Vagina (tissue), 2 donors: ENCODE results near the gene ANO10. TPM values are rescaled to one million over a fixed set of nuclear protein-coding genes. Genes with fewer than 3 reads are reported as not detected.
"Not testable (repeated sequence)": the region's sequence is repeated elsewhere in the genome, so short reads cannot be mapped to it uniquely, and the experiment has no call there.

ENCODE experiments used
- DNase-seq, 2 donors: peaks; one replicate each; pipeline ENCODE4 v3.0.0-alpha.2; 2017; ENCODE audit errors: extremely low spot score in 2 of 2
- H3K27ac ChIP-seq: fragments of 200-600 bp; sonication (generic); one replicate; pipeline ENCODE4 v1.5.1; 2019
- H3K27me3 ChIP-seq: fragments of 200-600 bp; sonication (generic); one replicate; pipeline ENCODE4 v1.5.1; 2019
- H3K36me3 ChIP-seq, 2 donors: fragments of 200-600 bp; sonication (generic); one replicate each; pipeline ENCODE4 v1.5.1; 2017 to 2019
- H3K4me1 ChIP-seq: fragments of 200-600 bp; sonication (generic); one replicate; pipeline ENCODE4 v1.5.1; 2019
- H3K4me3 ChIP-seq, 2 donors: fragments of 200-600 bp; sonication (generic); 1 replicate in 1 of 2; 2 replicates in 1 of 2; pipeline ENCODE4 v1.5.1; 2016 to 2019
- H3K9me3 ChIP-seq: fragments of 200-600 bp; sonication (generic); one replicate; pipeline ENCODE4 v1.5.1; 2019
- CTCF ChIP-seq, 3 experiments: fragments of 450-650 bp in 2 of 3; fragments of 200-600 bp in 1 of 3; sonication (generic) in 1 of 3; IDR thresholded peaks; one replicate each; pipeline ENCODE4 v1.5.1; 2017 to 2019; ENCODE audit warnings: antibody characterized with exemption in 3 of 3, mild to moderate bottlenecking in 2 of 3, moderate library complexity in 2 of 3
- POLR2A ChIP-seq, 2 donors: fragments of 450-650 bp; IDR thresholded peaks; one replicate each; pipeline ENCODE4 v1.6.1; 2017; ENCODE audit warnings: antibody characterized with exemption in 2 of 2, mild to moderate bottlenecking in 2 of 2, moderate library complexity in 2 of 2
- POLR2AphosphoS5 ChIP-seq, 2 donors: sonication (generic); formaldehyde crosslinking; IDR thresholded peaks; one replicate each; pipeline ENCODE4 v1.9.0; 2017; ENCODE audit warnings: antibody characterized with exemption in 2 of 2, mild to moderate bottlenecking in 2 of 2, low read depth in 1 of 2; ENCODE audit not compliant: insufficient read depth in 1 of 2
- intact Hi-C: fragments of 100-400 bp; cut with DNase I; formaldehyde crosslinking; loops from one replicate; pipeline ENCODE4 v1.15.1; 2023
- total RNA-seq: library from RNA; depleted of rRNA; stranded (reverse); fragments of >200 nt; gene quantifications from one replicate; pipeline ENCODE4 v1.2.3, GENCODE V29; 2016

The ANO10 gene
- total RNA-seq, 1 donor from 2014 or later, result 29.0 TPM

GRCh38 chr3:43573576-43573975 lies 48.2 kb downstream of the ANO10 start:
- Histone ChIP-seq H3K27ac (no peak overlapping the region), H3K4me3 (no peak overlapping the region), H3K9me3 (no peaks in the 10 kb centered on the region), H3K4me1 (no peaks in the 10 kb centered on the region), H3K27me3 (no peaks in the 10 kb centered on the region), H3K36me3 (no peaks in the 10 kb centered on the region)
- no peak for DNase-seq
- intact Hi-C loops, result no loop called here
- TF ChIP-seq POLR2AphosphoS5 (IDR thresholded peaks at IDR 0.05; ENCODE audit: insufficient read depth in 1 of 2, low read depth in 1 of 2) (no peak), CTCF (IDR thresholded peaks at IDR 0.05) (no peak), POLR2A (IDR thresholded peaks at IDR 0.05) (no peak)

GRCh38 chr3:43565661-43566341 lies 56.0 kb downstream of the ANO10 start:
- H3K27me3 ChIP-seq, DNase-seq, H3K4me1 ChIP-seq, H3K27ac ChIP-seq, intact Hi-C loops, H3K36me3 ChIP-seq, H3K9me3 ChIP-seq, H3K4me3 ChIP-seq: not testable (repeated sequence)

GRCh38 chr3:43559961-43560360 lies 61.9 kb downstream of the ANO10 start:
- DNase-seq, result no peak
- intact Hi-C loops, result no loop called here
- TF ChIP-seq CTCF (IDR thresholded peaks at IDR 0.05) (no peak), POLR2A (IDR thresholded peaks at IDR 0.05) (no peak), POLR2AphosphoS5 (IDR thresholded peaks at IDR 0.05; ENCODE audit: insufficient read depth in 1 of 2, low read depth in 1 of 2) (no peak)

GRCh38 chr3:43558171-43558570 lies 63.6 kb downstream of the ANO10 start:
- no peak overlapping the region for H3K4me3 ChIP-seq
- no peaks in the 10 kb centered on the region for H3K9me3 ChIP-seq
- TF ChIP-seq CTCF (IDR thresholded peaks at IDR 0.05) (no peak), POLR2A (IDR thresholded peaks at IDR 0.05) (no peak), POLR2AphosphoS5 (IDR thresholded peaks at IDR 0.05; ENCODE audit: insufficient read depth in 1 of 2, low read depth in 1 of 2) (no peak)
- DNase-seq, result no peak
- peaks cover 6 to 9% of the 10 kb centered on the region in 2 donors for H3K36me3 ChIP-seq
- no peak overlapping the region for H3K27ac ChIP-seq
- no peaks in the 10 kb centered on the region for H3K4me1 ChIP-seq
- H3K27me3 ChIP-seq, result no peaks in the 10 kb centered on the region
- intact Hi-C loops, result no loop called here

More at GRCh38 chr3:43559961-43560360, 61.9 kb downstream of the ANO10 start:
- H3K27ac ChIP-seq, result no peak overlapping the region
- H3K4me3 ChIP-seq, result no peak overlapping the region
- peaks cover 6% of the 10 kb centered on the region in 2 donors for H3K36me3 ChIP-seq
- no peaks in the 10 kb centered on the region for H3K27me3 ChIP-seq
- no peaks in the 10 kb centered on the region for H3K9me3 ChIP-seq
- H3K4me1 ChIP-seq, result no peaks in the 10 kb centered on the region

- Histone ChIP-seq H3K27me3 (no peaks in the 10 kb centered on the region), H3K36me3 (peaks cover 0 to 19% of the 10 kb centered on the region in 2 donors), H3K4me3 (no peak overlapping the region), H3K27ac (no peak overlapping the region), H3K9me3 (no peaks in the 10 kb centered on the region), H3K4me1 (no peaks in the 10 kb centered on the region)
- intact Hi-C loops, result loop anchor here (10.0 kb wide), 1 partner anchor 645 kb away; no protein-coding TSS in a partner anchor
- TF ChIP-seq POLR2AphosphoS5 (IDR thresholded peaks at IDR 0.05; ENCODE audit: insufficient read depth in 1 of 2, low read depth in 1 of 2) (no peak), CTCF (IDR thresholded peaks at IDR 0.05) (no peak), POLR2A (IDR thresholded peaks at IDR 0.05) (no peak)
- DNase-seq, result no peak
These were observed 72.1 kb downstream of the ANO10 start for GRCh38 chr3:43549626-43550290.
